HepG2 (cell line): Measurements from ENCODE around the gene RABGAP1L. TPM values are rescaled to one million over a fixed set of nuclear protein-coding genes. Genes with fewer than 3 reads are reported as not detected.
A peak's percentile ranks its signal among the peaks of the same experiment; 100 is the strongest.

ENCODE experiments used
- AKAP8 ChIP-seq: sonication (generic); formaldehyde crosslinking; IDR thresholded peaks from 2 replicates; pipeline ENCODE4 v1.5.1; 2020; ENCODE audit warnings: mild to moderate bottlenecking, missing genetic modification reagents
- MTA1 ChIP-seq: sonication (generic); formaldehyde crosslinking; IDR thresholded peaks from 2 replicates; pipeline ENCODE4 v1.4.0; 2020; ENCODE audit warnings: missing genetic modification reagents, mild to moderate bottlenecking, borderline replicate concordance
- NRL ChIP-seq: sonication (generic); formaldehyde crosslinking; IDR thresholded peaks from 2 replicates; pipeline ENCODE4 v1.5.0; 2020; ENCODE audit warnings: missing genetic modification reagents, mild to moderate bottlenecking, moderate library complexity, borderline replicate concordance
- POLR2AphosphoS2 ChIP-seq: IDR thresholded peaks from 2 replicates; pipeline ENCODE4 v1.6.1; 2011; ENCODE audit warnings: low read depth, low read length, improper control_type of control experiment
- PTBP1 ChIP-seq: fragments of 200-400 bp; formaldehyde crosslinking; IDR thresholded peaks from 2 replicates; pipeline ENCODE4 v1.6.1; 2018; ENCODE audit warnings: low read length, low read depth; ENCODE audit not compliant: poor library complexity, severe bottlenecking
- RBM22 ChIP-seq: fragments of 200-400 bp; formaldehyde crosslinking; optimal IDR thresholded peaks from 2 replicates; pipeline ENCODE3; 2017; ENCODE audit warnings: mild to moderate bottlenecking, low read length, moderate library complexity
- RELA ChIP-seq: sonication (generic); formaldehyde crosslinking; IDR thresholded peaks from 2 replicates; pipeline ENCODE4 v1.4.0; 2020; ENCODE audit warnings: missing genetic modification reagents
- ZNF264 ChIP-seq: sonication (generic); formaldehyde crosslinking; IDR thresholded peaks from 2 replicates; pipeline ENCODE4 v1.4.0; 2020; ENCODE audit warnings: missing genetic modification reagents
- ZNF282 ChIP-seq: fragments of 450-650 bp; IDR thresholded peaks from 2 replicates; pipeline ENCODE4 v1.6.1; 2018; ENCODE audit not compliant: partially characterized antibody
- ZNF451 ChIP-seq: sonication (generic); formaldehyde crosslinking; IDR thresholded peaks from 2 replicates; pipeline ENCODE4 v1.5.0; 2020; ENCODE audit warnings: mild to moderate bottlenecking, missing genetic modification reagents
- ZNF674 ChIP-seq: sonication (generic); formaldehyde crosslinking; IDR thresholded peaks from 2 replicates; pipeline ENCODE4 v1.5.0; 2020; ENCODE audit warnings: low read depth, mild to moderate bottlenecking, missing genetic modification reagents
- ZNF7 ChIP-seq: IDR thresholded peaks from 2 replicates; pipeline ENCODE4 v1.6.1; 2016; ENCODE audit warnings: missing biosample characterization, missing genetic modification reagents
- ZNF713 ChIP-seq: sonication (generic); formaldehyde crosslinking; IDR thresholded peaks from 2 replicates; pipeline ENCODE4 v1.4.0; 2020; ENCODE audit warnings: mild to moderate bottlenecking, missing genetic modification reagents
- ZNF766 ChIP-seq: sonication (generic); formaldehyde crosslinking; IDR thresholded peaks from 2 replicates; pipeline ENCODE4 v1.5.0; 2020; ENCODE audit warnings: missing genetic modification reagents, borderline replicate concordance
- ZNF879 ChIP-seq: sonication (generic); formaldehyde crosslinking; IDR thresholded peaks from 2 replicates; pipeline ENCODE4 v1.8.1; 2023; ENCODE audit warnings: missing genetic modification reagents
- polyA plus RNA-seq, 8 experiments: library from polyadenylated mRNA; depleted of rRNA in 3 of 8; stranded (reverse) in 7 of 8; unstranded in 1 of 8; fragments of >200 nt; fragmentation: Illumina TruSeq in 4 of 8; extraction: Trizol in 4 of 8; gene quantifications; 2 replicates each; pipeline versions ENCODE4 v1.2.1 to v1.2.3, GENCODE V29; 2011 to 2016; ENCODE audit warnings: low read depth in 4 of 8, missing spikeins in 1 of 8, mixed read lengths in 1 of 8; ENCODE audit not compliant: insufficient read depth in 1 of 8
- total RNA-seq, 5 experiments: library from RNA; depleted of rRNA; stranded (reverse); fragments of >200 nt; fragmentation: Illumina TruSeq; extraction: Trizol; gene quantifications; 2 replicates each; pipeline ENCODE4 v1.2.3, GENCODE V29; 2016; ENCODE audit warnings: low read depth in 1 of 5
- TF ChIP-seq, protein P1 (sequence below): sonication (generic); formaldehyde crosslinking; IDR thresholded peaks from 2 replicates; pipeline ENCODE4 v1.4.0; 2020; ENCODE audit warnings: missing genetic modification reagents
- TF ChIP-seq, protein P2 (sequence below): sonication (generic); formaldehyde crosslinking; conservative IDR thresholded peaks from 2 replicates; pipeline ENCODE4 v1.8.0; 2022; ENCODE audit warnings: mild to moderate bottlenecking, moderate library complexity, missing genetic modification reagents
- TF ChIP-seq, protein P3 (sequence below): sonication (generic); formaldehyde crosslinking; IDR thresholded peaks from 2 replicates; pipeline ENCODE4 v1.5.1; 2020; ENCODE audit warnings: mild to moderate bottlenecking, missing genetic modification reagents, moderate library complexity
- TF ChIP-seq, protein P4 (sequence below): sonication (generic); formaldehyde crosslinking; IDR thresholded peaks from 2 replicates; pipeline ENCODE4 v1.4.0; 2020; ENCODE audit warnings: missing genetic modification reagents

Gene RABGAP1L
- total and polyA plus RNA-seq, 2 of the 13 experiments (the other 11 are each of a cell fraction or from before 2014, with no cell fraction given): 7.9 to 22.6 TPM

DNA sequence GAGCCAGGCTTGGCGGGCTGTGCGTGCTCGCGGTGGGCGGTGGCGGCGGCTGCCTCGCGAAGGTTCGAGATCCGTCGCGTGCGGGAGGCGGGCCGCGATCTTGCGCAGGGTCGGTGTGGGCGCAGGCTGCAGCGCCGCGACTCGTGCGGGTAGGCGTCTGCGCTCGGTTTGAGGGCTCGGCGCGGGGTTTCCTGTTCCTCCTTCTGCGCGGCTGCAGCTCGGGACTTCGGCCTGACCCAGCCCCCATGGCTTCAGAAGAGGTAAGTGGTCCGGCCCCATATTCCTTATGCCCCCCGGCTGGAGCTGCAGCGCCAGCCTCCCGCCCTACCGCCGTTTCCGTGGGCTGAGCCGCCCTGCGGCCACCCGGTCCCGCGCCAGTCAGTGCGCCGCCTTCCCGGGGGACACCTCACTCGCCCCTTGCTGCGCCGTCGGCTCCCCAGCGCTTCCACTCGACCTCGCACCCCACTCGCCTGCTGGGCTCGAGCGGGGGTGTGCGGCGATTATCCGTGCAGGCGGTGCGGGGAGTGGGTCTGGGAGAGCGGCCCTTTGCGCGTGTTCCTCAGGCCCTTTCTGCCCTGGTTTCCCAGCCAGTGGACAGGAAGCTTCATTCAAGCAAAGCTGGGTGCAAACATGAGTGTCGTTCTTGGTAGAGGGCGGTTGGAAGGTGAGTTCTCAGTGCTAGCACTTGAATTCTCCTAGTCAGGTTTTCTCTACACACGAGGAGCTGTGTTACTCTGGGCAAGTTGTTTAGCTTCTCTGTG is 840.8 kb downstream of the RABGAP1L start, which contains the start of gene CACYBP (continued):
- TF ChIP-seq, protein P1, sequence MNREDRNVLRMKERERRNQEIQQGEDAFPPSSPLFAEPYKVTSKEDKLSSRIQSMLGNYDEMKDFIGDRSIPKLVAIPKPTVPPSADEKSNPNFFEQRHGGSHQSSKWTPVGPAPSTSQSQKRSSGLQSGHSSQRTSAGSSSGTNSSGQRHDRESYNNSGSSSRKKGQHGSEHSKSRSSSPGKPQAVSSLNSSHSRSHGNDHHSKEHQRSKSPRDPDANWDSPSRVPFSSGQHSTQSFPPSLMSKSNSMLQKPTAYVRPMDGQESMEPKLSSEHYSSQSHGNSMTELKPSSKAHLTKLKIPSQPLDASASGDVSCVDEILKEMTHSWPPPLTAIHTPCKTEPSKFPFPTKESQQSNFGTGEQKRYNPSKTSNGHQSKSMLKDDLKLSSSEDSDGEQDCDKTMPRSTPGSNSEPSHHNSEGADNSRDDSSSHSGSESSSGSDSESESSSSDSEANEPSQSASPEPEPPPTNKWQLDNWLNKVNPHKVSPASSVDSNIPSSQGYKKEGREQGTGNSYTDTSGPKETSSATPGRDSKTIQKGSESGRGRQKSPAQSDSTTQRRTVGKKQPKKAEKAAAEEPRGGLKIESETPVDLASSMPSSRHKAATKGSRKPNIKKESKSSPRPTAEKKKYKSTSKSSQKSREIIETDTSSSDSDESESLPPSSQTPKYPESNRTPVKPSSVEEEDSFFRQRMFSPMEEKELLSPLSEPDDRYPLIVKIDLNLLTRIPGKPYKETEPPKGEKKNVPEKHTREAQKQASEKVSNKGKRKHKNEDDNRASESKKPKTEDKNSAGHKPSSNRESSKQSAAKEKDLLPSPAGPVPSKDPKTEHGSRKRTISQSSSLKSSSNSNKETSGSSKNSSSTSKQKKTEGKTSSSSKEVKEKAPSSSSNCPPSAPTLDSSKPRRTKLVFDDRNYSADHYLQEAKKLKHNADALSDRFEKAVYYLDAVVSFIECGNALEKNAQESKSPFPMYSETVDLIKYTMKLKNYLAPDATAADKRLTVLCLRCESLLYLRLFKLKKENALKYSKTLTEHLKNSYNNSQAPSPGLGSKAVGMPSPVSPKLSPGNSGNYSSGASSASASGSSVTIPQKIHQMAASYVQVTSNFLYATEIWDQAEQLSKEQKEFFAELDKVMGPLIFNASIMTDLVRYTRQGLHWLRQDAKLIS: no peak
- no peak for TF ChIP-seq ZNF7 (CRISPR knock-in tag)
- 0 out of 2 replicates have a peak, but pooled peaks have one; percentile 78 for TF ChIP-seq ZNF713 (CRISPR knock-in tag)
- TF ChIP-seq ZNF282: no peak
- no peak; the same call in 1 of the 2 replicates for TF ChIP-seq ZNF264 (CRISPR knock-in tag)
- peak; percentile 98 for TF ChIP-seq NRL
- TF ChIP-seq POLR2AphosphoS2: no peak
- TF ChIP-seq ZNF879 (CRISPR knock-in tag): peak; percentile 96
- no peak for TF ChIP-seq RELA (CRISPR knock-in tag)
- TF ChIP-seq, protein P2, sequence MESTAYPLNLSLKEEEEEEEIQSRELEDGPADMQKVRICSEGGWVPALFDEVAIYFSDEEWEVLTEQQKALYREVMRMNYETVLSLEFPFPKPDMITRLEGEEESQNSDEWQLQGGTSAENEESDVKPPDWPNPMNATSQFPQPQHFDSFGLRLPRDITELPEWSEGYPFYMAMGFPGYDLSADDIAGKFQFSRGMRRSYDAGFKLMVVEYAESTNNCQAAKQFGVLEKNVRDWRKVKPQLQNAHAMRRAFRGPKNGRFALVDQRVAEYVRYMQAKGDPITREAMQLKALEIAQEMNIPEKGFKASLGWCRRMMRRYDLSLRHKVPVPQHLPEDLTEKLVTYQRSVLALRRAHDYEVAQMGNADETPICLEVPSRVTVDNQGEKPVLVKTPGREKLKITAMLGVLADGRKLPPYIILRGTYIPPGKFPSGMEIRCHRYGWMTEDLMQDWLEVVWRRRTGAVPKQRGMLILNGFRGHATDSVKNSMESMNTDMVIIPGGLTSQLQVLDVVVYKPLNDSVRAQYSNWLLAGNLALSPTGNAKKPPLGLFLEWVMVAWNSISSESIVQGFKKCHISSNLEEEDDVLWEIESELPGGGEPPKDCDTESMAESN (CRISPR knock-in tag): peak; percentile 95
- peak; percentile 75; the same call in 1 of the 2 replicates for TF ChIP-seq ZNF766 (CRISPR knock-in tag)
- TF ChIP-seq AKAP8 (CRISPR knock-in tag): peak; percentile 73; the same call in 1 of the 2 replicates
- peak; percentile 98 for TF ChIP-seq ZNF674
- peak; percentile 67; the same call in 1 of the 2 replicates for TF ChIP-seq MTA1 (CRISPR knock-in tag)
- no peak for TF ChIP-seq RBM22
- TF ChIP-seq ZNF451 (CRISPR knock-in tag): peak; percentile 97
- TF ChIP-seq, protein P3, sequence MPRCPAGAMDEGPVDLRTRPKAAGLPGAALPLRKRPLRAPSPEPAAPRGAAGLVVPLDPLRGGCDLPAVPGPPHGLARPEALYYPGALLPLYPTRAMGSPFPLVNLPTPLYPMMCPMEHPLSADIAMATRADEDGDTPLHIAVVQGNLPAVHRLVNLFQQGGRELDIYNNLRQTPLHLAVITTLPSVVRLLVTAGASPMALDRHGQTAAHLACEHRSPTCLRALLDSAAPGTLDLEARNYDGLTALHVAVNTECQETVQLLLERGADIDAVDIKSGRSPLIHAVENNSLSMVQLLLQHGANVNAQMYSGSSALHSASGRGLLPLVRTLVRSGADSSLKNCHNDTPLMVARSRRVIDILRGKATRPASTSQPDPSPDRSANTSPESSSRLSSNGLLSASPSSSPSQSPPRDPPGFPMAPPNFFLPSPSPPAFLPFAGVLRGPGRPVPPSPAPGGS: peak; percentile 81
- TF ChIP-seq PTBP1: no peak
- TF ChIP-seq, protein P4, sequence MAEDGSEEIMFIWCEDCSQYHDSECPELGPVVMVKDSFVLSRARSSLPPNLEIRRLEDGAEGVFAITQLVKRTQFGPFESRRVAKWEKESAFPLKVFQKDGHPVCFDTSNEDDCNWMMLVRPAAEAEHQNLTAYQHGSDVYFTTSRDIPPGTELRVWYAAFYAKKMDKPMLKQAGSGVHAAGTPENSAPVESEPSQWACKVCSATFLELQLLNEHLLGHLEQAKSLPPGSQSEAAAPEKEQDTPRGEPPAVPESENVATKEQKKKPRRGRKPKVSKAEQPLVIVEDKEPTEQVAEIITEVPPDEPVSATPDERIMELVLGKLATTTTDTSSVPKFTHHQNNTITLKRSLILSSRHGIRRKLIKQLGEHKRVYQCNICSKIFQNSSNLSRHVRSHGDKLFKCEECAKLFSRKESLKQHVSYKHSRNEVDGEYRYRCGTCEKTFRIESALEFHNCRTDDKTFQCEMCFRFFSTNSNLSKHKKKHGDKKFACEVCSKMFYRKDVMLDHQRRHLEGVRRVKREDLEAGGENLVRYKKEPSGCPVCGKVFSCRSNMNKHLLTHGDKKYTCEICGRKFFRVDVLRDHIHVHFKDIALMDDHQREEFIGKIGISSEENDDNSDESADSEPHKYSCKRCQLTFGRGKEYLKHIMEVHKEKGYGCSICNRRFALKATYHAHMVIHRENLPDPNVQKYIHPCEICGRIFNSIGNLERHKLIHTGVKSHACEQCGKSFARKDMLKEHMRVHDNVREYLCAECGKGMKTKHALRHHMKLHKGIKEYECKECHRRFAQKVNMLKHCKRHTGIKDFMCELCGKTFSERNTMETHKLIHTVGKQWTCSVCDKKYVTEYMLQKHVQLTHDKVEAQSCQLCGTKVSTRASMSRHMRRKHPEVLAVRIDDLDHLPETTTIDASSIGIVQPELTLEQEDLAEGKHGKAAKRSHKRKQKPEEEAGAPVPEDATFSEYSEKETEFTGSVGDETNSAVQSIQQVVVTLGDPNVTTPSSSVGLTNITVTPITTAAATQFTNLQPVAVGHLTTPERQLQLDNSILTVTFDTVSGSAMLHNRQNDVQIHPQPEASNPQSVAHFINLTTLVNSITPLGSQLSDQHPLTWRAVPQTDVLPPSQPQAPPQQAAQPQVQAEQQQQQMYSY (CRISPR knock-in tag): peak; percentile 26; the same call in 1 of the 2 replicates
